ENCODE results near the gene STXBP5. TPM values are rescaled to one million over a fixed set of nuclear protein-coding genes. Genes with fewer than 3 reads are reported as not detected.
A peak's percentile ranks its signal among the peaks of the same experiment; 100 is the strongest.

STXBP5 gene
- total and polyA plus RNA-seq, 9 of the 15 experiments (the other 6 are each of a cell fraction or from before 2014, with no cell fraction given), result 23.3 to 172 (median 71.5) TPM

DNA sequence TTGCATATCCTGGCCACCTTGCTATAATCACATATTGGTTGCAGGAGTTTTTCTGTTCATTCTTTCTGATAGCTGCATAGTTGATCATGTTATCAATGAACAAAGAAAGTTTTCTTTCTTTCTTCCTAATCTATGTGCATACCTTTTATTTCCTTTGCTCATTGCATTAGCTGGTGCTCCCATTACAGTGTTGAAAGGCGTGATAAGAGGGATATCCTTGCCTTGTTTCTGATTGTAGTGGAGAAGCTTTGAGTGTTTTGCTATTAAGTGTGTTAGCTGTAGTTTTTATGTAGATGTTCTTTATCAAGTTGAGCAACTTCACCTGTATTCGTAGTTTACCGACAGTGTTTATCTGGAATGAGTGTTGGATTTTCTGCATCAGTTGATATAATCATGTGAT lies 14.6 kb downstream of the STXBP5 start (continued):
- TF ChIP-seq, protein P1, sequence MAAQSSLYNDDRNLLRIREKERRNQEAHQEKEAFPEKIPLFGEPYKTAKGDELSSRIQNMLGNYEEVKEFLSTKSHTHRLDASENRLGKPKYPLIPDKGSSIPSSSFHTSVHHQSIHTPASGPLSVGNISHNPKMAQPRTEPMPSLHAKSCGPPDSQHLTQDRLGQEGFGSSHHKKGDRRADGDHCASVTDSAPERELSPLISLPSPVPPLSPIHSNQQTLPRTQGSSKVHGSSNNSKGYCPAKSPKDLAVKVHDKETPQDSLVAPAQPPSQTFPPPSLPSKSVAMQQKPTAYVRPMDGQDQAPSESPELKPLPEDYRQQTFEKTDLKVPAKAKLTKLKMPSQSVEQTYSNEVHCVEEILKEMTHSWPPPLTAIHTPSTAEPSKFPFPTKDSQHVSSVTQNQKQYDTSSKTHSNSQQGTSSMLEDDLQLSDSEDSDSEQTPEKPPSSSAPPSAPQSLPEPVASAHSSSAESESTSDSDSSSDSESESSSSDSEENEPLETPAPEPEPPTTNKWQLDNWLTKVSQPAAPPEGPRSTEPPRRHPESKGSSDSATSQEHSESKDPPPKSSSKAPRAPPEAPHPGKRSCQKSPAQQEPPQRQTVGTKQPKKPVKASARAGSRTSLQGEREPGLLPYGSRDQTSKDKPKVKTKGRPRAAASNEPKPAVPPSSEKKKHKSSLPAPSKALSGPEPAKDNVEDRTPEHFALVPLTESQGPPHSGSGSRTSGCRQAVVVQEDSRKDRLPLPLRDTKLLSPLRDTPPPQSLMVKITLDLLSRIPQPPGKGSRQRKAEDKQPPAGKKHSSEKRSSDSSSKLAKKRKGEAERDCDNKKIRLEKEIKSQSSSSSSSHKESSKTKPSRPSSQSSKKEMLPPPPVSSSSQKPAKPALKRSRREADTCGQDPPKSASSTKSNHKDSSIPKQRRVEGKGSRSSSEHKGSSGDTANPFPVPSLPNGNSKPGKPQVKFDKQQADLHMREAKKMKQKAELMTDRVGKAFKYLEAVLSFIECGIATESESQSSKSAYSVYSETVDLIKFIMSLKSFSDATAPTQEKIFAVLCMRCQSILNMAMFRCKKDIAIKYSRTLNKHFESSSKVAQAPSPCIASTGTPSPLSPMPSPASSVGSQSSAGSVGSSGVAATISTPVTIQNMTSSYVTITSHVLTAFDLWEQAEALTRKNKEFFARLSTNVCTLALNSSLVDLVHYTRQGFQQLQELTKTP (IDR thresholded peaks at IDR 0.05; ENCODE audit: low read depth in 1 of 2, partially characterized antibody in 2 of 2), result no peak
- TF ChIP-seq TCF7 (IDR thresholded peaks at IDR 0.05; ENCODE audit: borderline replicate concordance), result no peak

DNA sequence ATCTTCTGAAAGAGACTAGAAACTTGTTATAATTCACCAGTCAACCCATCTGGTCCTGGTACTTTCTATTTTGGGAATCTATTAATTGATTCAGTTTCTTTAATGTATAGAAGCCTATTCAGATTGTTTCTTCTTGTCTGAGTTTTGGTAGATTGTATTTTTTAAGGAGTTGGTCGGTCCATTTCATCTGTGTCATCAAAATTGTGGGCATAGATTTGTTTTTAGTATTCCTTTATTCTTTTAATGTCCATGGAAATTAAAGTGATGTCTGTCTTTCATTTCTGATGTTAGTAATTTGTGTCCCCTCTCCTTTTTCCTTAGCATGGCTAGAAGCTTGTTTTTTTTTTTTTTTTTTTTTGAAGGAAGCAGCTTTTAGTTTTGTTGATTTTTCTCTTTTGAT lies 15.2 kb downstream of the STXBP5 start:
- in situ Hi-C loops (cut with MboI), result loop anchor here (25.0 kb wide), 1 partner anchor 332 kb away; no protein-coding TSS in a partner anchor
- Histone ChIP-seq H3K4me2 (ENCODE audit: insufficient read depth, low read length) (no peak overlapping the region; the same call in 1 of the 2 replicates), H3K36me3 (ENCODE audit: control insufficient read depth, insufficient read depth, low read length) (peaks cover 91% of the 10 kb centered on the region), H3K9ac (ENCODE audit: insufficient read depth in 1 of 2, low read depth in 2 of 2, low read length in 2 of 2) (0 out of 4 replicates have a peak overlapping the region, but pooled peaks of 1 of the 2 experiments have one; percentile 11), H3K9me1 (ENCODE audit: control insufficient read depth, insufficient read depth, low read length) (no peaks in the 10 kb centered on the region), H3K9me3 (replicated peaks; ENCODE audit: control insufficient read depth, insufficient read depth, low read depth, low read length) (no peaks in the 10 kb centered on the region), H3K79me2 (ENCODE audit: control insufficient read depth, insufficient read depth, low read length) (peaks cover 100% of the 10 kb centered on the region), H4K20me1 (replicated peaks; ENCODE audit: control insufficient read depth, insufficient read depth, low read length) (no peaks in the 10 kb centered on the region), H3K27me3 (ENCODE audit: control insufficient read depth in 2 of 2, insufficient read depth in 2 of 2, low read length in 2 of 2) (no peaks in the 10 kb centered on the region), H3K4me3 (no peak overlapping the region), H2AFZ (ENCODE audit: low read depth, low read length) (no peak overlapping the region), H3K4me1 (replicated peaks in 1 of 2; ENCODE audit: control insufficient read depth in 2 of 2, insufficient read depth in 2 of 2, low read length in 2 of 2) (peaks cover 4 to 54% of the 10 kb centered on the region in 2 experiments; a peak in 3 of 5 replicates), H3K27ac (ENCODE audit: extremely low read depth, low read depth, low read length) (peak overlapping the region; percentile 64; the same call in 2 of the 3 replicates)
- no peak for ATAC-seq
- no TSS peak for BruUV-seq (replicated peaks)
- intact Hi-C loops (cut with micrococcal nuclease), result no loop called here
- ChIA-PET CTCF (ENCODE audit: low intra/inter-chr PET ratio) (interaction anchor here (0.6 to 0.7 kb wide), 3 partner anchors 123 to 450 kb away, joined by 5 to 6 read pairs (median 5); no protein-coding TSS in a partner anchor), POLR2A (interaction anchor here (0.6 to 1.8 kb wide), 6 partner anchors 11 to 343 kb away, joined by 3 to 8 read pairs (median 4); no protein-coding TSS in a partner anchor)
- no peak for FAIRE-seq
- no peak for DNase-seq (ENCODE audit: extremely low read depth in 1 of 4, low spot score in 3 of 4)
- 31% methylated on average over 1 of the region's 1 CpG for WGBS (ENCODE audit: insufficient coverage, low coverage, missing lambda C conversion rate)
- TF ChIP-seq, protein P2, sequence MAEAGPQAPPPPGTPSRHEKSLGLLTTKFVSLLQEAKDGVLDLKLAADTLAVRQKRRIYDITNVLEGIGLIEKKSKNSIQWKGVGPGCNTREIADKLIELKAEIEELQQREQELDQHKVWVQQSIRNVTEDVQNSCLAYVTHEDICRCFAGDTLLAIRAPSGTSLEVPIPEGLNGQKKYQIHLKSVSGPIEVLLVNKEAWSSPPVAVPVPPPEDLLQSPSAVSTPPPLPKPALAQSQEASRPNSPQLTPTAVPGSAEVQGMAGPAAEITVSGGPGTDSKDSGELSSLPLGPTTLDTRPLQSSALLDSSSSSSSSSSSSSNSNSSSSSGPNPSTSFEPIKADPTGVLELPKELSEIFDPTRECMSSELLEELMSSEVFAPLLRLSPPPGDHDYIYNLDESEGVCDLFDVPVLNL (CRISPR knock-in tag; IDR thresholded peaks at IDR 0.05; ENCODE audit: low read depth), result no peak
- TF ChIP-seq, protein P3, sequence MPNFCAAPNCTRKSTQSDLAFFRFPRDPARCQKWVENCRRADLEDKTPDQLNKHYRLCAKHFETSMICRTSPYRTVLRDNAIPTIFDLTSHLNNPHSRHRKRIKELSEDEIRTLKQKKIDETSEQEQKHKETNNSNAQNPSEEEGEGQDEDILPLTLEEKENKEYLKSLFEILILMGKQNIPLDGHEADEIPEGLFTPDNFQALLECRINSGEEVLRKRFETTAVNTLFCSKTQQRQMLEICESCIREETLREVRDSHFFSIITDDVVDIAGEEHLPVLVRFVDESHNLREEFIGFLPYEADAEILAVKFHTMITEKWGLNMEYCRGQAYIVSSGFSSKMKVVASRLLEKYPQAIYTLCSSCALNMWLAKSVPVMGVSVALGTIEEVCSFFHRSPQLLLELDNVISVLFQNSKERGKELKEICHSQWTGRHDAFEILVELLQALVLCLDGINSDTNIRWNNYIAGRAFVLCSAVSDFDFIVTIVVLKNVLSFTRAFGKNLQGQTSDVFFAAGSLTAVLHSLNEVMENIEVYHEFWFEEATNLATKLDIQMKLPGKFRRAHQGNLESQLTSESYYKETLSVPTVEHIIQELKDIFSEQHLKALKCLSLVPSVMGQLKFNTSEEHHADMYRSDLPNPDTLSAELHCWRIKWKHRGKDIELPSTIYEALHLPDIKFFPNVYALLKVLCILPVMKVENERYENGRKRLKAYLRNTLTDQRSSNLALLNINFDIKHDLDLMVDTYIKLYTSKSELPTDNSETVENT (CRISPR knock-in tag; IDR thresholded peaks at IDR 0.05), result no peak
- TF ChIP-seq ZNF551 (CRISPR knock-in tag; IDR thresholded peaks at IDR 0.05) (no peak), ZNF316 (IDR thresholded peaks at IDR 0.05) (peak; percentile 90), TAF15 (IDR thresholded peaks at IDR 0.05; ENCODE audit: low read depth, low read length) (no peak), ZNF133 (CRISPR knock-in tag; IDR thresholded peaks at IDR 0.05) (no peak), HNRNPK (IDR thresholded peaks at IDR 0.05; ENCODE audit: low read depth, low read length, poor library complexity, severe bottlenecking) (no peak), MAFG (tag; conservative IDR thresholded peaks at IDR 0.05) (0 out of 2 replicates have a peak, but pooled peaks have one; percentile 28)

Measured in K562 (cell line).